GM19438 (cell line): Measurements from ENCODE around the gene GADD45G.

ENCODE experiments used
- ATAC-seq: cut with Tn5 transposase; IDR thresholded peaks from one replicate; pipeline ENCODE4 v1.9.1; 2021; ENCODE audit warnings: low read depth; ENCODE audit not compliant: unreplicated experiment

GADD45G gene

DNA sequence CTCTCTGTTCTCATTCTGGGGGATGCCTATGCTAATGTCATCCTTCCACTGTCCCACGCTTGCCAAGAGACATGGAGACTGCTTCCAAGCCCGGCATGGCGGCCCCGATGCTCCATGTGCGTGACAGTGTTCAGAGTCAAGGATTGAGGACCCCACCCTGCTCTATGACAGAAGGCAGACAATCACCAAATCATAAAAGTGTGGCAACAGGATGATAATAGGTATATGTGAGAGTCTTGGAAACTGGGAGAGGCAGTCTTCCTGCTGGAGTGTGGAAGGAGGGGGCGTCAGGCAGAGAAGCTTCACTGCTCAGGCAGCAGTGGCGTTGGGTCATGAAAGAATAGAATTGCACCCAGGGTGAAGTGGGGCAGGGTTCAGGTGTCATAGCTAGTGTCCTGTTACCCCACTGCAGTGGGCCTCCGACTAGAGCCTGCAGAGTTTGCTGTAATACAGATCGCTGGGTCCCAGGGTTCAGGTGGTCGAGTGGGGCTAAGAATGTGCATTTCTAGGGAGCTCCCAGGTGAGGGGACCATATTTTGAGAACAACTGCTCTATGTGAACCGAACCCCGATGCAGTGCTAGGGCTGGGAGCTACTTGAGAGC lies 12.5 kb upstream of the GADD45G start:
- ATAC-seq = no peak

DNA sequence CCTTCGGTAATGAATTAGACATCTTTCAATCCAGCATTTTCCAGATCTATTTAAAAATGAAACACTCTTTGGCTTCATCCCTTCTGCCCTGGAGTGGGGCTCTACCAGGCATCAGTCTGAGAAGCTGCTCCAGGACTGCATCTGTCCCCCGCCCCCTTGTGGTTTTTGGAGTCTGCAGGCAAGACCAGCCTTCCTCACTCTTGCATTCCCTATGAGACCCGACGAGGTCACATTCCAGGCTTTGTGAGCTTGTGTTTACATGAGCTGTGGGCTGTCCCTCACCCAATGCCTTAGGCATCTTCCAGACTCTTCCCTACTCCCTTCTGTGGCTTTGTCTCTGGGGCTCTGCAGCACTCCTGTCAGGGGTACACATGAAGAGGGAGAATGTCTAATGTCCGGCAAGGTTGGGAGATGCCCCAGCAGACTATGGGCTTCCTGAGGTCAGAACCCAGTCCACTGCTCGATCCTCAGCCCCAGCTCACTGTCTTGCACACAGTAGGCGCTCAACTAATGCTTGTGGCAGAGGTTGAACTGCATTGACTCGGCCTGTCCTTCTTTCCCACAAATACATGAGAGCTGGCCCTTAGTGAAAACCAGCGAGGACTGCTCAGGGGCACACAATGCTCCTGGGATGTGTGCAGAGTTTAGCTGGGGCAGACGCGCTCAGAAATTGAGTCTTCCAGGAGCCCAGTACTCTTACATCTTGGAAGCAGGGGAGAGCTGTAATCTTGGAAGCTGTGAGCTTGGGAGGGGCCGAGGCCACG lies 11.7 kb upstream of the GADD45G start:
- ATAC-seq = no peak

DNA sequence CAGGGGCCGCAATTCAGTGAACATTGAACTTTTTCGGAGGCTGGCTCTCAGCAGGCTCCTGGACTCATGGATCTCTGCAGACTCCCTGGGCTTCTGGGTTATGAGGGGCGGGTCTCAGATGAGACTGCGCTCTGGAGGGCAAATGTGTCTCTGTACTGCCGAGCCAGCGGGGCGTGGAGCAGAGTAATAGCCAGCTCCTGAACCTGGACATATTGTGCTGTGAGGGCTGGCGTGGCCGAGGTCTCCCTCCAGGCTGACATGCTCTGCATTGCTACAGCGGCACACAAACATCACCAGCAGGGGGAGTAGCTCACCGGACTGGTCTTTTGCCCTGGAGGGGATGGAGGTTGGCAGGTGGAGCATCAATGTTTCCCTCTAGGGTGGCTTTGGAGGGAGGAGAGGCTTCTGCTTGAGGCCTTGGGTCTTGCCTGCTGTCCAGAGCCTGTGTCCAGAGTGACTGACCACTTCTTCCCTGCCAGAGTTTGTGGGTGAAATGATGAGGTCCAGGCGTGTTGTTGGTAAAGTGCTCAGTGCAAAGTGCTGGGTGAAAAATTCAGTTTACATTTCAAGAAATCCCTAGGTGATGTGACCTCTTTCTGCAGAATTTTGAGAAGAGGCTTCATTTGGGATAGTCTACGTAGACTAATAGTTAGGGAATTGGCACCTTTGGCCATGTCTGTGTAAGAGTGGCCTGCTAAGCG lies 10.9 kb upstream of the GADD45G start:
- no peak for ATAC-seq

DNA sequence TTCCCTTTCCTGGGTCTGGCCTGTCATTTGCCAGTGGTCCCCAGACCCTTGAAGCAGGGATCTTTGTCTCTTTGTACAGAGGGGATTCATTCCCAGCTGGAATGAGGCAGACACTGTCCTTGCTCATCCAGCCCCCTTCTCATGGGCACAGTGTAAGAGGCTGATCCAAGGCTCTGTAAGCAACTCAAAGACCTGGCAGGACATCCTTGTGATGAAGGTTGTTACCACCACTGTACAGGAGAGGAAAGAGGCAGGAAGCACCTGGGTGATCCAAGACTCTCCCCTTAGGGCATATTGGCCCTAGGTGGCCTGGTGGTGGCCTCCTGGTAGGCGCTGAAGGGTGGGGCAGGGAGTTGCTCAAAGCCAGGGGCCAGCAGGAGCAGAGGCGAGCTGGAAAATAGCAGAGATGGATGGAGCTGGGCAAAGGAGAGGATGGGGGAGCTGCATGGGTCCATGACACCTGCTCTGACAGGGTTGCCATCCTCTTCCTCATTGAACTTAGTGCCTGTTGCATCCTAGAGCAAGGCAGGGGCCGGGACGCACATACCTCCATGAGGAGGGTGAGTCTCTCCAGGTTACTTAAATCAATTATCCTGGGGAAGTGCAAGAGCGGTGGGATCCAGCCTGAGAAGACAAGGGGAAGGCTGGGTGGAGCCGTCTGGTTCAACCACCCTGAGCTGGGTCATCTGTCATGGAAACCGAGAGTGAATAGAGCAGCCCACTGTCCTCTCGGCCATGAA lies 9.8 kb upstream of the GADD45G start:
- no peak for ATAC-seq

DNA sequence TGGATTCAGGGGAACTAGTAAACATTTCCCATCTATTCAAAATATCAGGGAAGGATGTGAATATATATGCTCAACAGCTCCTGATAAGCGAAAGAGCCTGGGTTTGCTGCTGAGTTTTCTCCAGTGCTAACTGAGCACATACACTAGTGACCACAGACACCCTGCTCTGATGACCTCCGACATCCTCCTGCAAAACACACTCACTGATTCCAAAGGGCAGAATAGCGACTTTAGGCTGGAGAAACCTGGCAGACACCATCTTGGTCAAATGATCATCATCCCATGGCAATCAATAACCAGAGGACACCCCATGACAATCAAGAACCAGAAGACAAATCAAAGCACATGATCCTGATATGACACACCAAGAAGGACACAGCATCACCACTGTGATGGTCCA lies 9.2 kb upstream of the GADD45G start:
- no peak for ATAC-seq

DNA sequence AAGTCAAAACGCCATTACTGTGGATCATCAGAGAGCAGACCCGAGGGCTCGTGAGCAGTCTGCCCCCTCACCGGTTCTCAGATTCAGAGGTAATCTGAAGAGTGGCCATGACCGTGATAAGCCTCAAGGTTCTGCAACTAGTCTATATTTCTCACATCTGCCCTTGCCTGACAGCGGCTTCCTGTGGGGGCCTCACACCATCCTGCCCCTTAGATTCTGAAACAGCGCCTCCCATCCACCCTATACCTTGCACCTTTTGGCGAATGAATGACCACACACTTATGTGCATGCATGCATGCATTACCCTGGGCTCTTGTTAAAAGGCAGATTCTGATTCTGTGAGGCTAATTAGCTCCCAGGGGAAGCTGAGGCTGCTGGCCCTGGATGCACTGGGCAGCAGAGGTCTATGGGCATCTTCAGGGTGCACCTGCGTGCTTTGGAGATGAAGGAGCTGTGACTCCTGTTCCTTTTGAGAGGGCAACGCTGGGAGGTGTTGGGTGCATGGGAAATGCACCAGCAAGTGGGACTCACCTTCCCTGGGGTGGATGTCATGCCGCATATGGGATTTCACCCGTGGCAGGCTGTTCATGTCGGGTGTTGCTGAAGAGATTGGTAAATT lies 7.8 kb upstream of the GADD45G start:
- ATAC-seq = no peak

DNA sequence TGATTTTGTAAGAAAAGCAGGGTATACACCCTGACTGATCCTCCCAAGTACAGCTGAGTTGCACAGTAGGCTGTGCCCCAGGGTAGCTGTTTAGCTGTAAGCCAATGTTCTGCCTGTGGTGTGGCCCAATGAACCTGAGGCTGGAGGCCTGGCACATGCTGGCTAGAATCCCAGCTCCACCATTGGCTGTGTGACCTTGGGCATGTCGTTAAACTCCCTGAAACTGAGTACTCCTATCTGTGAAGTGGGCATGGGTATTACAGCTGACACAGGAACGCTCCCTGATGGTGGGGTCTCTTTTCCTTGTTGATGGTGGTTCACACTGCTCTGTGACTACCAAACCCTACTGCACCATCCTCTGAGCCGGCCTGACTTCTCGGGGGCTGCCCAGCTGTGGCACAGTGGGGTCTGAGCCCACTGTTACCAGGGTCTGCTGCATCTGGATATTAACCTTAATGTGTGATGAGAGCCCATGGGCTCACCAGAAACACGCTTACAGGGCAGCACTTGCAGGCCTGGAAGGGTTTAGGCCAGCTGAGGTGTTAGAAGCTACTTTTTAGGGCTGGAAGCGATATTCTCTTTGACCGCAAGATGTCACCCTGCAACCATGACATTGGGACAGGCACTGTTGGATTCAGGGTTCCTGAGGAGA lies 7.0 kb upstream of the GADD45G start:
- peak; percentile 52 for ATAC-seq

DNA sequence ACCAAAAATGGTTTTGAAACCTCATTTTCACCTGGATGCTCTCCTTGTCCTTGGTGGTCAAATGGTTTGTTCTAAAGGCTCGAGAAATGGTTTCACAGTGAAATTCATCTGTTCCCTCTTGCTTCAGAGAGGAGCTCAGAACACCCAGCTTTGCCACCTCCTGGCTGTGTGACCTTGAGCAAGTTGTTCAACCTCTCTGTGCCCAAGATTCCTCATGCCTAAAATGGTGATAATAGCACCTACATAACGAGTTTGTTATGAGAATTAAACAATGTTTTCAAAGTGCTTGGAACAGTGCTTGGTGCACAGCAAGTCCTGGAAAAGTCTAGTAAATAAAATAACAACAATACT lies 6.5 kb upstream of the GADD45G start:
- no peak for ATAC-seq

DNA sequence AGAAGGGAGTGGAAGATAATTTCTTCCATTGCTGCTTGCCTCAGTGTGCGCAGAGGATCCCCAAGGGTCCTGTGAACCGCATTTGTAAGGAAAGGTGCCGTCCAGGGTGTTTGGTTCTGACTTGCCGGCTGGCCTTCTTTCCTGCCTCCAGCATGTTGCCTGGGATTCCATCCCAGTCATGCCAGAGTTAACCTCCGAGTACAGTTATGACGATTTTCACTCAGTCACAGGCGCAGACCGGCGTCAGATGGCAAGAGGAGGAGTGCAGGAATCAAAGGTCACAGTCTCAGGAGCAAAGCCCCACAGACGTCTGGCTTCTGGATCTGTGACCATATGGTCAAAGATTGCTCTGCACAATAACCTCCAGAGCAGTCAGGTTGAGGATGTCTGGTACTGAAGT lies 5.9 kb upstream of the GADD45G start:
- ATAC-seq = no peak

DNA sequence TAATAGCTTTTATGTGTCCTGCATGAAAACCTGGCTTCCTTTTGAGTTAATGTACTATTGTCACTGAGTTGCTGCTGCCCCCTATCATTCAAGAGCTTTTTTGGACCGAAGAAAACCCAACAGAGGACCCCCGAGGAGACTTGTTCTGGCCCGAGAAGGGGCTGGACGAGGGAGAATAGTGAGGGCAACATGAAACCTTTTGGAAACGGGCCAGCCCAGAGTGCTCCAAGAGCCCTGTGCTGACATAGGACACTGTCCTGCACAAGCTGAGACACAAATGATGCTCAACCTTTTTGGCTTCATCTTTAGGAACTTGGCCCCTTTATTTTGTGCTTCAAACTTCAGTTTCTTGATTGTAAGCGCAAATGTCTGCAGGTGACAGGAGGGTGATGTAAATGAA lies 4.0 kb upstream of the GADD45G start:
- ATAC-seq = no peak

DNA sequence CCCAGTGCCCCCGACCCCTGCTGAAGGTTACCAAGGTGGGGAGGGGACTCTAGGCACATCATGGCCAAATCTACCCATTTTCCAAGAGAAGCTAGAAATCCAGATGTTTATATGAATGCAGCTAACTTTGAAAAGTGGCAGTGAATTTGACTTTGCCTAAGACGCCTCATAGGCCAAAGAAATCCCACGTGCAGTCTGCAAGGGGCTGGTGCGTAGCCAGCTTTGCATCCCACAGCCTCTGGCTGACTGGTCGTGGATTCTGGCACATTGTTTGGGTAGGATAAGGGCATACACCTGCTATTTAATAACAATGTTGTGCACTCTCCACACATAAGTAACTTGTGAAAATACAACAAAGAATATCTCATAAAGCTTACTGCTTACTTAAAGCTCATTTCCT lies 3.5 kb upstream of the GADD45G start:
- ATAC-seq = no peak

DNA sequence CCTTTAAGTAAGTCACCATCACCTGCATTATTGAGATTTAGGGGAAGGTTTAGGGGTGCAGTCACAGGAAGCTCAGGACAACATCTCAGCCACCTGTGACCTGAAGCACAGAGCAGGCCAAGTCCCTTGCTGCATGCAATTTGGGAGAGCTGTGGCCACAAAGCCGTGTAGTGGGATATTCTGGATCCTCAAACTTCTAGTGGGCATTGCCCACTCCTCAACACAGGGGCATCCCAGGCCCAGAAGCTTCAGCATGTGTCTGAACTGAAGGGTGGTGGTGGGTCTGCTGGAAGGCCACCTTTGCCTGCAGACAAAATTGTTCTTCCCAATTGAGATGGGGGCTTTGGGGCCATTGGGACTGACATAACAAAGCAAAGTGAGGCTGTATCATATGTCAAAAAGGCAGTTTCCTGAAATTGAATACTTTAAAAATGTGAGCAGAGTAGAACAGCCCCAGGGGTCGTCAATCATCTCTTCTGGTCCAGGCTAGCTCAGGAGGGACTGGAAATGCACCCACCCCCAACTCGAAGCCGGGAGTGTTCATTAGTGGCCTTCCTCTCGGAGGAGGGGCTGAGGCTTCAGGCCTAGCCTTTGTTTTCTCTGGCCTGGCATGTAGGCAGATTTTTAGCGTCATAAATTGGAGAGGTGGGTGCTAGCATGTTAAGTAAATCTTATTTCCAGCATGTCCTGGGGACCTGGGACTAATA lies 2.8 kb upstream of the GADD45G start:
- ATAC-seq = no peak

DNA sequence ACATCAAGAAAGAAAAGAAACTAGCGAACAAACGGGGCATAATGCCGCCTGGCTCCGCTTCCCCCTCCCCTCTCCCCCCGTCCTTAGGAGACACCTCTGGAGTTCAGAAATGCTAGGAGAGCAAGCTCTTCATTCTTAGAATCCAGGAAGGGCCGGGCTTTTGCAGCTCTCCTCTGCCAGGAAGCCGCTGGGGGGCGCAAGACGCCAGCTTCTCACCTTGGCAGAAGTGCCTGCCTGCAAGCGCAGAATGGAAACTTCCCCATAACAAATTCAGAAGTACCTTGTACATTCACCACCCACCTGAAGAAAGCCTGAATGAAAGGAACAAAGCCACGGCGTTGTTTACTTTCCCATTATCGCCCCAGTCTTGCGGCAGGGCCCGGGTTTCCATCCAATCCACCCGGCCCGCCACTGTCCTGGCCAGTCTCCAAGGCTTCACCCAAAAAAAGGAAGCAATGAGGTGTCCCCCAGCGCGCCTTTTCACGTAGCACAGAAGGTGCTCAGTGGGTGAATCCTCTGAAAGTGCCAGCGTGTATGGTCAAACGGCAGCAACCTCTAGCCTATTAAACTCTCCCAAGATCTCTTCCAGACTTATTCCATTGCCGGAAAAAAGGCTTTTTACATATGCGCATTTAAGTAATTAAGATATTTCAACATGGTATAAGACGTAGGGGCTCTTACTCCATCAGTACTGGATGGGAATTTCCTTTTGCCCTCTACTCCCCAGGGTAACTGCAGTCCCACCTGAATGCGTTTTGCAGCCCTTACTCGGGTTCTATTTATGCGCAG lies 1.6 kb upstream of the GADD45G start:
- ATAC-seq = no peak

DNA sequence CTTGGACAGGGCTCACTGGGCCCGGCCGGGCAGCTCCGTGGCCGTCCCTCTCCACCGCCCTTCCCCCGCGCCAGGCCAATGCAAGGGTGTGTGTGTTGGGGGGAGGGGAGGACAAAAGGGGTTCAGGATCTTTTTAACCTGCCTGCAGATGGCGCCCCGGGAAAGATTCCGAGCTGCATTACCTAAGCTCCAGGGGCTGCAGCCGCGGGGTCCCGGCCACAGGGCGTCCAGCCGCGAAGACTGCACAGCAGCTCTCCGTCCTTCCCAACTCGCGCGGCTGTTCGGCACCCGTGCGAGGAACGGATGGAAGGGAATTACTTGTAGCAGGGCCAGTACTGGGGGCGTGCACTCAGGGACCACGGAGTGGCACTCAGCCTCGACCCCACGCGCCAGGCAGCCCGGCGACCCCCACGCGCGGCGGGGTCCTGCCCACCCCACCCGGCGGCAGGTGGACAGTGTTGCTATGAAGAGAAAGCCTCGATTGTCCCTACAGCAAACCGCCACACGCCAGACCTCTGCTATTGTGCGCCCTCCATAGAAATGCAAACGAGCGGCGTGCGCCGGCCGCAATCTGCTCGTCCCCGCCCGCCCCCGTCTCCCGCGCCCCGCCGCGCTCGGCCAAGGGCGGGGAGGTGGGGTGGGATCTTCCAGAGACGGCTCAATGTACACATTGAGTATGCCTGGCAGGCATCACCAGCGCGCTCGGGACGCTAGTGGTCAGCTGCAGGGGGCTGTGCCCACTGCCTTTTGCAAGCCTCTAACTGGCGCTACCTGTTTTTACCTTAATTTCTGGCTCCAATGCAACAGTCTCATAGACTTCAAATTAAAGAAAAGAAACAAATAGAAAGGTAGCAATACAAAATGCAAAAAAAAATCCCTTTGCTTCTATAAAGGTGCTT lies 796 bp upstream of the GADD45G start:
- no peak for ATAC-seq

DNA sequence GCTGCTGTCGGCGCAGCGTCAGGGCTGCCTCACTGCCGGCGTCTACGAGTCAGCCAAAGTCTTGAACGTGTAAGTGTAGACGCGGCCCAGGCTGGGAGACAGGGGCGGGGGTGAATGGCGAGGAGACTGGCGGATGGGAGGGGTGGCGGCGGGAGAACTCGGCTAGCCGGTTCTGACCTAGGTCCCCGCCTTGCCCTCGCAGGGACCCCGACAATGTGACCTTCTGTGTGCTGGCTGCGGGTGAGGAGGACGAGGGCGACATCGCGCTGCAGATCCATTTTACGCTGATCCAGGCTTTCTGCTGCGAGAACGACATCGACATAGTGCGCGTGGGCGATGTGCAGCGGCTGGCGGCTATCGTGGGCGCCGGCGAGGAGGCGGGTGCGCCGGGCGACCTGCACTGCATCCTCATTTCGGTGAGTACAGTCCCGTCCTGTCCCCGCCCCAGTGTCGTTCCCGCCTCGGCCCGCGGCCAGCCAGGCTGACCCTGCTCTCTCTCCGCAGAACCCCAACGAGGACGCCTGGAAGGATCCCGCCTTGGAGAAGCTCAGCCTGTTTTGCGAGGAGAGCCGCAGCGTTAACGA lies 745 bp downstream of the GADD45G start:
- no peak for ATAC-seq

DNA sequence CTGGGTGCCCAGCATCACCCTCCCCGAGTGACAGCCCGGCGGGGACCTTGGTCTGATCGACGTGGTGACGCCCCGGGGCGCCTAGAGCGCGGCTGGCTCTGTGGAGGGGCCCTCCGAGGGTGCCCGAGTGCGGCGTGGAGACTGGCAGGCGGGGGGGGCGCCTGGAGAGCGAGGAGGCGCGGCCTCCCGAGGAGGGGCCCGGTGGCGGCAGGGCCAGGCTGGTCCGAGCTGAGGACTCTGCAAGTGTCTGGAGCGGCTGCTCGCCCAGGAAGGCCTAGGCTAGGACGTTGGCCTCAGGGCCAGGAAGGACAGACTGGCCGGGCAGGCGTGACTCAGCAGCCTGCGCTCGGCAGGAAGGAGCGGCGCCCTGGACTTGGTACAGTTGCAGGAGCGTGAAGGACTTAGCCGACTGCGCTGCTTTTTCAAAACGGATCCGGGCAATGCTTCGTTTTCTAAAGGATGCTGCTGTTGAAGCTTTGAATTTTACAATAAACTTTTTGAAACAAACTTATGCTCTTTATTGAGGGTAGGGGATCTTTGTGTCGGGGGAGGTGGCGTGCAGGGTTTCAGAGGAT lies 1.3 kb downstream of the GADD45G start:
- no peak for ATAC-seq

DNA sequence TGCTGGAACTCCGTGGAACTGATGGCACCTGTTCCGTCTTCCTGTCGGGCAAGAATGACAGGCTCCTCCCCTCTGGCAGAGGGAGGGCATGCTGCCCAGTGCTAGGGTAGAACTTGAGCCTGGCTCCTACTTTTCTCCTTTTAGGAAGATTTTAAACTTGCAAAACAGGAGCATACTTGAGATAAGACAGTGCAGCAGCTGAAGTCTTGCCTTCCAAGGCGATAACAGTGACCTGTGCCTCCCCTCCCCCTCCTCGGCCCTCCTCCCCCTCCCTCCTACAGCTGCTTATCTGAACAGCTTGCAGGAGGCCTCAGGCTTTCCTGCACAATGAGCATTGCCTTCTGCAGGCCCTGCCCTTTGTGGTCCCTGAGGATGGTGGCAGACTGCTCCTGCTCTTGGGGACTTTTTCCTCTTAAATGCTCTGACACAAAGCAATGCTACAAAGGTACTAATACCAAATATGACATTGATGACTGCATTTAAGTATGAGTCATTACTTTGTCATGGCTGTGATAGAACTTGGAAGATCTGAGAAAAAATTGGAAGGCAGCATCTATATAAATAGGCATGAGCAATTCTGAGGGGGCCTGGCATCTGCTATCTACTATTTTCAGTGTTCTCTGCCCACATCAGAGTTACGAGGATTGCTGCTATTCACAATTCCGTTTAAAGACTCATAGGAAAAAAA lies 2.0 kb downstream of the GADD45G start:
- no peak for ATAC-seq
